NCI-H526 treated with DMSO at 0.1 percent for 48 hours (cell line): ENCODE measurements around the gene RAD18.

Experiments used
- DNase-seq: peaks from one replicate; lab custom pipeline; 2025; lab: John Stamatoyannopoulos, UW

The RAD18 gene, protein sequence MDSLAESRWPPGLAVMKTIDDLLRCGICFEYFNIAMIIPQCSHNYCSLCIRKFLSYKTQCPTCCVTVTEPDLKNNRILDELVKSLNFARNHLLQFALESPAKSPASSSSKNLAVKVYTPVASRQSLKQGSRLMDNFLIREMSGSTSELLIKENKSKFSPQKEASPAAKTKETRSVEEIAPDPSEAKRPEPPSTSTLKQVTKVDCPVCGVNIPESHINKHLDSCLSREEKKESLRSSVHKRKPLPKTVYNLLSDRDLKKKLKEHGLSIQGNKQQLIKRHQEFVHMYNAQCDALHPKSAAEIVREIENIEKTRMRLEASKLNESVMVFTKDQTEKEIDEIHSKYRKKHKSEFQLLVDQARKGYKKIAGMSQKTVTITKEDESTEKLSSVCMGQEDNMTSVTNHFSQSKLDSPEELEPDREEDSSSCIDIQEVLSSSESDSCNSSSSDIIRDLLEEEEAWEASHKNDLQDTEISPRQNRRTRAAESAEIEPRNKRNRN

DNA sequence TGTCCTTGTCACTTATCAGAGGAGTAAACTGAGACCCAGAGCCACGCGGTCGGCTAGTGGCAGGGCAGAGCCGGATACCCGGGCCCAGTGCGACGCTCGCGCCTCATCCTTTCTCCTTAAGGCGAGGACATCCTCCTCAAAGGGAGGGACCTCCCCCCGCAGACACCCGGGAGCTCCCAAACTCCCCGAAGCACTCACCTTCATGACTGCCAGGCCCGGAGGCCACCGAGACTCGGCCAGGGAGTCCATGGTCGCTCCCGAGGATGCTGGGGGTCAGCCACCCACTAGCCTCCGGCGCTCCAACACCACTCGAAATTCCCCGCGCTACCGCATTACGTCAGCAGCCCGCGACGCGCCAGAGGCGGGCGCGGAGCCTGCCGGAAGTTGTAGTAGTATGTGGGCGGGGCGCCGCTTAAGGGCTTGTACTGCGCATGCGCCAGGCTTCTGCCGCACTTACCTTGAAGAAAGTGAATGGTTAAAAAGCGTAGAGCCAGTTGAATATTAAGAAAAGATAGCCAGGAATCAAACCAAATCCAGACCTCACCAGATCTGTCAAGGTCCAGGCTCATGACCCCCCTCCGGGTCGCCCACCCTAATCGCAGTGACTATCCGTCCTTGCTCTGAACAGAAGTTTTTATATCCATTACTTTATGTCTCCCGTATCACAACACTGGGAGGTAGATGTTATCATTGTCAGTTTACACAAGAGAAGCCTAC lies at the start of gene RAD18:
RAD18 (minus strand) TSS at position 336 of the 717 bp plus-strand sequence; CDS start at position 249, 87 bp downstream.
- DNase-seq, result peak; percentile 86

DNA sequence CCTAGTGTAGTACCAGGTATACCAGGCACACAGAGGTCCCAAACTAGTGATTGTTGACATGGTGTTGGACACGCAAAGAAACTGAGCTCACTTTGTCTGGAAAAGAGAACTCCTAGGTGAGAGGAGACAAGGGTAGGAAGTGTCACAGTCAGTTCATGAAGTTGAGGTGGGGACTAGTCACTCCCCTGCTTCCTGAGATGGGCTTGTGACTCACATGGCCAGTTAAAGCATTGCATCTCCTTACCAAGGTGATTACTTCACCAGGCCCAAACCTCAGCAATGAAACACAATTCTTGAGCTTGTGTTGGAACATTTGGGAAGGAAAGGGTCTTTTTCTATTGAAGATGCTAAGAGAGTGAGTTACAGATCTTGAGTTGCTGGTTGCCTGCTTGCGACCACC lies 49.2 kb upstream of the RAD18 start:
- no peak for DNase-seq

DNA sequence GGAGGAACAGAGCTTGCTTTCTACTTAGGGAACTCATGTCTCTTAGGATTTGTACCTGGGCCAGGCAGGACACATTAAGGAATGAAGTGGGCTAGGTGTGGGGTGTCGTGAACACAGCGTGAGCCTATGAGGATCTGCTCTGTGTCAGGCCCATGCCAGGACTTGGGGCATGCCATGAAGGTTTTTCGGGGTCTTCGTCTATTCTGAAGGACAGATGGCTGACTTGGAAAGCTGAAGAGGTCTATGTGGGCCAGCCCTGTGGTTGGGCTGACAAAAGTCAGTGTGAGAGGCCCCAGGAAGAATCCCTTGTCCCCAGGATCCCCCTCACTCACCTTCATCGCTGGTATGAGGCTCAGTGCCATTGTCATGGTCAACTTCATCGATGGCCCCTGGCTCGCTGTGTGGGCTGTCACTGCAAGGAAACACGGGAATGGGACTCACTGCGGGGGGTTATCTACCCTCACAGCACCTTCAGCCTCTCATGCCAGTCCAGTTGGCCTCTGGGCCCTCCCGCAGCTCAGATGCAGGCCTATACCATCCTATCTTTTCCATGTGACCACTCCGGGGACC lies 46.8 kb upstream of the RAD18 start:
- no peak for DNase-seq

DNA sequence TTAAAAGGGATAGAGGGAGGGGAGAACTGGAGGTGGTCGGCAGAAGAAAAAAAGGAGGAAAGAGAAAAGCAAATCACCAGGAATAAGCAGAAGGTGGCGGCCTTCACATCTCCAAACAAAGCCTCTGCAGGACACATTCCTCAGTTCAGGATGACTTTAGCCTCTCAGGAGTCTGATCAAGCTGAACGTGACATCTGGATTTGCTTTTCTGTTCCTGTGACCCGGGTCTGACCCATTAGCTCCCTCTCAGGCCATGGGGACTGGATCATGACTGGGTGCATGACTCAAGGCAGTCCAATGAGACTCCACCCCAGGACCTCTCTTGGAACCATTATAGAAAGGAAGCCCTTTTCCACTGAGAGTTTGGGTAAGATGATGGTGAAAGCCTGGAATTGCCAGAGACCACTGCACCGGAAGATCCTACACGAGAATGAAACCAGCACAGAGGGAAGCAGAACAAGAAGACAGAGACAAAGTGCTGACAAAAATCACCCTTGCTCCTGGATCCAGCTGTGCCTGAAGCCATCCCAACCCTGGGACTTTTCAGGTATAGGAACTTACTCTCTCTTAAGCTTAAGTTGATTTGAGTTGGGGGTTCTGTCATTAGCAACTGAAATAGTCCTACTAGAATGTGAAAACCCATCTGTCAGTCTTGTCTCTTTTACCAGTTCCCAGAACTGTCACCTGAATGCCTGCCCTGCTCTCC lies 45.4 kb upstream of the RAD18 start:
- no peak for DNase-seq

DNA sequence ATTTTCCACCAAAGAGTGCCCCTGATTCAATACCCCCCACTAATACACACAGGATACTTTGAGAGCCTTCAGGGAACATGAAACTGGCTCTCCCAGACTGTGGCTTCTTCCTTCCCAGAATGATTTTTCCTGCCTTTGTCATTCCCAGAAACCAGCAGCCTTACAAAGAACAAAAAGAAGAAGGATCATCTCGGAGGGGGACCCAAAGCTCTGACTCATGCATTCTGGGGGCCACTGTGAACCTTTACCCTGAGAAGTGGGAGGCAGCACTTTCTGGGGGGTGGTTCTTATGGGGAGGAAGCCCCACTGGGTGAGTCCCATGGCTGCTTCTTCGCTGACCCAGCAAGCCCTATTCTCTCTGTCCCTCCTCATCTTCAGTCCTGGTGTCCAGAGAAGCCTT lies 44.7 kb upstream of the RAD18 start:
- no peak for DNase-seq

DNA sequence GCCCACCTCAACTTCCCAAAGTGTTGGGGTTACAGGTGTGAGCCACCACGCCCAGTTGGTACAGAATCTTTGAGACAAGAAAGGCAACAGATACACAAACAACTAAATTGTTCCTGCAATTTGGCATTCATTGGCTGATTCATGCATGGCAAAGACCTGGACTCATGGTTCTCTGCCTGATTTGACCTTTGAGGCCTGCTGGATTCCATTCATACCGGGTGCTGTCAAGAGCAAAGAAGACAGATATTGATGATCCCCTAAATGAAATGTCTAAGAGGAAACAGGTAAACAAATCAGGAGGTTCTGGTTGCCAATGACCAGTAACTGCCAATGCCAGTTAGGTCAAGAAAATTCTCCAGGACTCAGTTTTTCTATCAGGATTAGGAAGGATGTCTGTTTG lies 43.9 kb upstream of the RAD18 start:
- no peak for DNase-seq

DNA sequence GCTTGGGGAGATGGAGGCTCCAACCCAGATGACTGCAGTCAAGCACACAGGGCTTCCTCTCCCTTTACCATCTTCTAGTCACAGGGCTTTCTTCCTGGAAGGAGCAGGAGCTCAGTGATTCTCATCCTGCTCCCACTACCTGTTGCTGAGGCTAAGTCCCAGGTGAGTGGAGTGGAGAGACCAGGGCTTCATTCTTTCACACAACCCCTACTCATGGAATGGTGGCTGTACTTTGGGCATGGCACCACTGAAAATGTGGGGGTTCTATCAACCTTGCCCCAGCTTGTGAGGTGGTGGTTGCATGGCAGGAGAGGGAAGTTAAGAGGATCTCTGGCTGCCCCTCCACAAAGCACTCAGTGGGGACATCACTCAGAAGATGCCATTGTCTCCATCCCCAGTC lies 36.8 kb upstream of the RAD18 start:
- DNase-seq, result no peak

DNA sequence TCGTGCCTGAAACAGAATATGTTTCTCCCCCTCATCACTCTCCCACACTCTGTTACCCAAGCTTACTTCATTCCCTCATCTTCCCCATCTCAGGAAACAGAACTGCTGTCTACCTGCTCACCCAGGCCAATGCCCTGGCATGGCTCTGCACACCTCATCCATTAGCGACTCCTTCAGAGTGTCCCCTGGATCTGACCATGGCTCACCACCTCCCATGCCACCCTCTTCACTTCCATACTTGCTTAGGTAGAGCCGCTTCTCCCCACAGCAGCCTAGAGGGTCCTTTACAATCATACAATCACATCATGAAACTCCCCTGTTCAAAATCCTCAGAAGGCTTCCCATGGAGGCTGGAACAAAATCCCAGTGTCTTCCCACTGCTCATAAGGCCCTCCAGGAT lies 33.9 kb upstream of the RAD18 start:
- DNase-seq, result no peak

DNA sequence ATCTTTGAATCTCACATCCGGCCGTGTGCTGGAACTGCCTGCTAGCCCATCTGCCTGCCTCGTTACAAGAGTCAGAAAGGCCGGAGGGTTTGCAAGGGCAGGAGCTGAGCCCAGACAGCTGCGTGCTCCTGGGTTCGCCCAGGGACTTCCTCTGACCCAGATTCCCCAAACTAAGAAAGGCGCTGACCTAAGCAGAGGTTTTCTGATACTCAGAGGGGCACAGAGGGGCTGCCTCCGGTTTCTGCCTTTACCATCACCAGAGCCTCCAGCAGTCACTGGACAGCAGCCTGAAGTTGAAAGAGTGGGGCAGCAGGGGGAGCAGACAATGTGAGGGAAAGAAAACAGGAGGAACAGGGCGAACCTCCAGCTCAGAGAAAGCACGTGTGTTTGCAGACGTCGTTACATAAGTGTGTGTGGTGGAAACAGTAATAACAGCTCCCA lies 33.4 kb upstream of the RAD18 start:
- DNase-seq, result no peak

DNA sequence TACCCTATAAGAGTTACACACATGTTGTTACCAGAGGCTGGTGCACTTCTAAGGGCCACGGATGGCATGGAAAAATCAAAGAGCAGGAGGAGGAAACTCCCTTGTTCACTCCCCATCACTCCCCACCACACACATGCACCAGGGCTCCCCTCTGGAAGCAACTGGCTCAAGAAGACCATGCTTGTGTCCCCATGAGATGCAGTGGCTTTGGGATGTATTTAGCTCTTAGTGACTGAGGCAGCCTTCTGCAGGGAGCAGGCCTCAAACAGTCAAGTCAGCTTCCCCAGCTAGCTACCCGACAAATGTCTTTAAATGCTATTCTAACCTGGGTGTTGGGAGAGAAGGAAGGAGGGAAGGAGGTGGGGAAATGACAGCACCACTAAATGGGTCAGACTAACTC lies 32.9 kb upstream of the RAD18 start:
- DNase-seq, result no peak

DNA sequence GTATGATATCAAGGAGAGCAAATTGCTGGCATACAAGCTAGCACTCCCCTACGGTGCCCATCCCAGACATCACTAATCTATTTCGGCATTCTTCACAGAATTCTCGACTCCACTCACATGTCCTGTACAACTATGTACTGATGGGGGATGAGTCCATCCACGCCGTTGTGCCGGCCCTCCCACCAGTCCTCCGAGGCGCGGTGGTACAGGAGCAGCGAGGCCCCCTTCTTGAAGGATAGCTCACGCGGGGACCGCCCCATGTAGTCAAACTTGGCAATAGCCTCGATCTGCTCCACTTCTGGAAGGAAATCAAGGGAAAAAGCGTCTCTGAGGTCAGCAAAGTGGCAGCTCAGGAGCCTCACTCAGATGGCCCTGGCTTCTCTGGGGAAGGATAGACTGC lies 31.0 kb upstream of the RAD18 start:
- DNase-seq, result no peak

DNA sequence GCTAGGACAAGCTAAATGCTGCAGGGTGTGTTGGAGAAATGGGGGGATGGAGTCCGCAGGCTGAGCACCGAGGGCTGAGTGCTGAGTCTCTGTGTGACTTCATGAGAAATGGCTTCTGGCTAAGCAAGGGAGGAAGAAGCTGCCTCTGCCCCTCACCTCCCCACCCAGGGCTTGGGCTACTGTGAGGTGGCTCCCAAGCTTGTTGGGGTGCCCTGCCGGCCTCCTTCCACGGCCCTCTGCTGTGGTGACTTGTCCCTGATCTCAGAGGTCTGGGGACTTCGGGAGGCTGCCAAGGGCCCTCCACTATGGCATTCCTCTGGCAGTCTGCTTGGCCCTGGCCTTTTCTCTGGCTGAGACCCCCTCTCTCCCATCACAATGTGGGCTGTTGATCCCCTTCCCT lies 30.1 kb upstream of the RAD18 start:
- no peak for DNase-seq

DNA sequence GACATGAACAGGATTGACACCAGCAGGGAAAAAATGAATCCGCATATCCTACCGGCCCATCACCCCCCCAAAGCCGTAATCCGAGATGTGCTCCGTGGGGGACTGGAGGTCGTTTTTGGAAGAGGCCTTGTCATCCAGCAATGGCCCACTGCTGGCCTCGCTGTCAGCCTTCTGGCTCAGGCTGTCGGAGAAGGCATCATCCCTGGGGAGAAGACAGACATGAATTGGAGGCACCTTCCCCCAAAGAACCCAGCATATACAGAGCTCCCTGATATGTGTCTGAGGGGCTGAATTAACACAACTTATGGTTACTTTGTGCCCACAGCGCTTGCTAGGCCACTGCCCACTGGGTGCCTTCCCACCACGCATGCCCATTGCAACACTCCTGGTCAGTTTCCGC lies 29.6 kb upstream of the RAD18 start:
- DNase-seq, result no peak

DNA sequence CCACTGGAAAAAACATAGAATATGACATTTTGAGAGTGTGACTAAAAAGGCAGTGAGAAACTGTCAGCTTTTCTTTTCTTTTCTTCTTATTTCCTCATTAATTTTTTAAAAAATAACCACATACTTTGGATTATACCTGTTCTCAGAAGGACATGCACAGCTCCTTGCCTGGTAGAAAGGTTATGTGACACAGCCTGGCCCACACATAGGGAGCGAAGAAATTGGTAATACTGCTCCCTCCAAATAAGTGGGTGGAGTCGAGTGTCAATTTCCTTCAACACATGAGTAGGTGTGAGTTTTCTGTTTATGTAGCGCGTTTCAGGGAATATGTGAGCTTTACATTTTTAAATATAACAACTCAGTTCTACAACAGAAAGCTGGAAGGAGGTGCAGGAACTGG lies 28.9 kb upstream of the RAD18 start:
- no peak for DNase-seq

DNA sequence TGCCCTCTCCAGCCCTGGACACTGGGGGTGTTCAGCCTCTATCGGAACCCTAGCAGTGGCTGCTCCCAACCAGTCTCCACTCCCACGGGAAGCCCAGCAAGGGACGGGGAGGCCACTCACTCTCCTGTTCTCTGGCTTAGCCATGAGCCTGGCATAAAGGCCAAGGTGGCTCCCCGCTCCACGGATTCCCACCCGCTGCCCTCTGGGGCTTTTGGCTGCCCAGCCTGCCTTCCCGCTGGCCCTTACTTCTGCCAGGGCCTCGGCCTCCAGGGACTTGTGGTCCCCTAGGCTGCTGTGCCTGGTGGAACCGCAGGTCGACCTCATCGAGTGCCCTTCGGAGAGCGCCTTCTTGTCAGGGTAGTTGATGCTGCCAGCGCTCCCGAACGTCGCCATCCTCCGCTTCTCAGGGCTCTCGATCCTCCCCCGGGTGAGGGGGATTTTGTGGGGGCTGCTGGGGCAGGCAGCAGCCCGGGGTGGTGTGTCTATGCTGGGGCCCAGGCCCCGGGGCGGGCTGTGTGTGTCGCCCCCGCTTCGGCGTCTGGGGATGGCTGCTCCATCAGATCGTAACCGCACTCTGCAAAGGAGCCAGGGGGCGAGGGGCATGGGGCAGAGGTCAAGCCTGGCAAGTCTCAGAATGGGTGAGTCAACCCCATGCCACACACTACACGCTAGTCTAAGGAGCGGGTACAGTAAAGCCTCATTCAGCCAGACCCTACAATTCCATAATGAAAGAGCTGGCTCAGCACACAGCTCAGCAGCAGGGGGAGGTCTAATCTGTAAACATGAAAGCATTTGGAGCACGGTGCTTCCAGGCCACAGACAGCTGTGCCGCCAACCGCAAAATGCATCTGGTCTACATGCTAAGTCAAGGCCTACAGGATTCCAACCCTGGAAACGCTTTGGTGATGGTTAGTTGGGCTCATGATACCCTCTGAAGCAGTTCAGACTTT lies 27.3 kb upstream of the RAD18 start:
- DNase-seq, result no peak

DNA sequence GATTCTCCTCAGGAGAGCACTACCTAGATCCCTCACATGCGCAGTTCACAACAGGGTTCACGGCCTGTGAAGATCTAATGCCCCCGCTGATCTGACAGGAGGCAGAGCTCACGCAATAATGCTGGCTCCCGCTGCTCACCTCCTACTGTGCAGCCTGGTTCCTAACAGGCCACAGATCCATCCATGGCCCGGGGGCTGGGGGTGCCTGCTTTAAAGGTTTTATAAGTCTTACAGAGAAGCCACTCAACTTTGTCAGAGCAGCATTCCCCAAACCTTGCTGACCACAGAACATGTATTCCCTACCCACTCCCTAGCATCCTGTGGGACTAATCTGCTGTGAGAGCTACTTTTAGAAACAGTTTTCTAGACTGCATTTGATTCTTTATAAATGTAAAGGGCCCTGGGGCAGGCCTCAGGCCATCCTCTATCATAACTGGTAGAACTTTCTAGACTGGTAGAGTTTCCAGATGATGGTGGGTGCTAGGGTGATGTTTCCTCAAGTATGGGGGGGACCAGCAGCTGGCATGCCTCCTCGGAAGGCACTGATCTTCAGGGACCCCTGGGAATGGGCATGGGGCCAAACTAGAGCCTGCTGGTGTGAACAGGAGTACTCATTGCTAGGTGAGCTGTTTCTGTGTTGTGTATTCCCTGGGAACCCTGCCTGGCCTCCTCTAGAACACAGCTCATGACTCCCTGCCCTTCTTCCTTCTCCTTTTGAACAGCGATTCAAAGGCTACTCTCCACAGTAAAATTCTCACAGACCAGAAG lies 25.7 kb upstream of the RAD18 start:
- DNase-seq, result no peak

DNA sequence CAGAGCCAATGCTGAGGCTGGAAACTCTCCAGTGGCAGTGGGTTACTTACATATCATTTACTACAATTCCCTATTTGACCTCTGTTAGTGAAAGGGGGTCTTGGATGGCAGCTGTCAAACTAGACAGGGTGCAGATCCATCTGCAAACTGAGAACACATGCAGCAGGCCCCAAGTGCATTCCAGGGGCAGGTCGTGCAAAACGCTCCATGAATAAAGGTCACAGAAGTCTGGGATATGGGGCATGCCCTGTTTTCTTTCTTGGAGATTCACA lies 25.0 kb upstream of the RAD18 start:
- DNase-seq, result no peak

DNA sequence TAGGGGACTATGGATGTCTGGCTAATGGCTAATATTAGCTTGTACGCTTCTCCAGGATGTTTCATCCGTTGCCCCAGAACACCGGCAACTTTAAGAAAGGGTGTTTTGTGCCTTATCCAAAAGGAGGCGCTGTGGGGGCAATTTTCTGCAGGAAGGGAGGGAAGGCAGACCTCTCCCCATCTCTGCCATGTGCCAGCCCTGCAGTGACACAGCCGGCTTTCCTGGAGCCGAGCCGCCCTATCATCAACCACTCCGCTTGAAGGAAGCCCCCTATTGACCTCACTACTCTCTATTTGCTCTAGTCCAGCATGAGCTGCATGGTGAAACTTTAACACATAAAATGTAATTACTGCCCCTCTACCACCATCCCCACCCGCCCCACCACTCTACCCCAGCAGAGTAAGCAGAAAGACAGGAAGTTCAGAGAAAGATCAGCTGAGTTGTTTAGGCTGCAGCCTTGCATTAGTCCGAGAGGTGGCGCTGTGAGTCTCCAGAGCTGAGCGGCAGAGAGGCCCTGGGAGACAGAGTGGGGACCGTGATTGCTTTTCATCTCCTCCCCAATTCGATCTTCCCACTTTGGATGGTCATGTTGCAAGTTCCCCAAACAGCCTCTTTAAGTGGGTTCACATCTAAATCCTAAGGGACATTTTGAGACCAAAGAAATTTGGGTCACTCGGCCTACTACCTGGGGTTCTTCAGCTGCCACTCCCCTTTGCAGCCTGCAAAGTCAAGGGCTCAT lies 24.5 kb upstream of the RAD18 start:
- no peak for DNase-seq

DNA sequence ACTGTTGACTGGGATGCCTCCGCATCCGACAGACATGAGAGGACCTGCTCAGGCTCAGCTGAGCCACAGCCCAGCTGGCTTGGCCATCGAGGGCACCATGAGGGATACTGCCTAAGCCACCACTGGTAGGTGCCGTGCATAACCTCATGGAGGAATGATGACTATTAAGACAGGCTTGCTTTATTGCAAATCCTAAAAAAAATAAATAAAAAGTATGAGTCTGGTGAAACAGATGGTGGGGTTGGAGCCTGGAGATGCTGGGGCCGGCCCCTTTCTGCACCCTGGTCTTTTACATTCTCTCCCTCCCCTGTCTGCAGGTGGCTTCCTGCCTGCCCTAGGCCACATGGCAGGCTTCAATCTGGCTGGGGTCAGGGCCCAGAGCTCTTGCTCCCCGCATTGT lies 24.0 kb upstream of the RAD18 start:
- no peak for DNase-seq

DNA sequence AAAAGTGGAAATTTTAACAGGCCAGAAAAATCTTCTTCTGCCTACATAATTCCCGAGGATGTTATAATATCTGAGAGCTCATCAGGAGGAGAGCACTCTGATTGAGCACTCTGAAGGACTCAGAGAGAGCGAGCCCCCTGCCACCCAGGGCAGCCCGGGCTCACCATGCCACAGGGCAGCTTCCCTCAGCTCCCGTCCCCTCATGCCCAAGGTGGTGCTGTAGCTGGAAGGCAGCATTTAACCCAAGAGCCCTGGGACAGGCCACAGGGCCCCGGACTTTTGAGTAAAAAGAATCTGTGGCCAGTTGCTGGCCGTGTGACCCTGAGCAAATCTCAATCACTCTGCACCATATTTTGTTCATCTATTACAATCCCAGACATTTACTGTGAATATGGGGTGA lies 23.5 kb upstream of the RAD18 start:
- DNase-seq, result no peak
